Ascending aorta (tissue), 2 donors: ENCODE results near the gene PHKG1. TPM values are rescaled to one million over a fixed set of nuclear protein-coding genes. Genes with fewer than 3 reads are reported as not detected.

Experiments
- DNase-seq, 2 donors: peaks; one replicate each; pipeline ENCODE4 v3.0.0-alpha.2; 2019; ENCODE audit warnings: low spot score in 2 of 2
- H3K27ac ChIP-seq, 2 donors: fragments of 200-600 bp; sonication (generic); one replicate each; pipeline ENCODE4 v1.5.1; 2016 to 2017; ENCODE audit warnings: mild to moderate bottlenecking in 1 of 2
- H3K27me3 ChIP-seq: fragments of 200-600 bp; sonication (generic); one replicate; pipeline ENCODE4 v1.5.1; 2017
- H3K36me3 ChIP-seq, 2 donors: fragments of 200-600 bp; sonication (generic); one replicate each; pipeline ENCODE4 v1.5.1; 2016
- H3K4me1 ChIP-seq, 2 donors: fragments of 200-600 bp; sonication (generic); one replicate each; pipeline ENCODE4 v1.5.1; 2016 to 2017; ENCODE audit warnings: mild to moderate bottlenecking in 1 of 2
- H3K4me3 ChIP-seq, 2 donors: fragments of 200-600 bp; sonication (generic); one replicate each; pipeline ENCODE4 v1.5.1; 2016 to 2017; ENCODE audit warnings: mild to moderate bottlenecking in 1 of 2
- H3K9me3 ChIP-seq, 2 donors: fragments of 200-600 bp; sonication (generic); one replicate each; pipeline ENCODE4 v1.5.1; 2016
- intact Hi-C: fragments of 100-400 bp; cut with DNase I; formaldehyde crosslinking; loops from one replicate; pipeline ENCODE4 v1.15.1; 2023
- total RNA-seq: library from RNA; depleted of rRNA; stranded (reverse); fragments of >200 nt; gene quantifications from one replicate; pipeline ENCODE4 v1.1.0, GENCODE V29; 2016
- TF ChIP-seq, protein P1 (sequence below), 3 experiments: fragments of 200-600 bp in 2 of 3; fragments of 450-650 bp in 1 of 3; sonication (generic) in 2 of 3; IDR thresholded peaks; one replicate each; pipeline ENCODE4 v1.5.1; 2016 to 2019; ENCODE audit warnings: antibody characterized with exemption in 3 of 3, mild to moderate bottlenecking in 1 of 3, moderate library complexity in 1 of 3

The PHKG1 gene
- total RNA-seq, 1 donor from 2014 or later = 1.1 TPM

DNA sequence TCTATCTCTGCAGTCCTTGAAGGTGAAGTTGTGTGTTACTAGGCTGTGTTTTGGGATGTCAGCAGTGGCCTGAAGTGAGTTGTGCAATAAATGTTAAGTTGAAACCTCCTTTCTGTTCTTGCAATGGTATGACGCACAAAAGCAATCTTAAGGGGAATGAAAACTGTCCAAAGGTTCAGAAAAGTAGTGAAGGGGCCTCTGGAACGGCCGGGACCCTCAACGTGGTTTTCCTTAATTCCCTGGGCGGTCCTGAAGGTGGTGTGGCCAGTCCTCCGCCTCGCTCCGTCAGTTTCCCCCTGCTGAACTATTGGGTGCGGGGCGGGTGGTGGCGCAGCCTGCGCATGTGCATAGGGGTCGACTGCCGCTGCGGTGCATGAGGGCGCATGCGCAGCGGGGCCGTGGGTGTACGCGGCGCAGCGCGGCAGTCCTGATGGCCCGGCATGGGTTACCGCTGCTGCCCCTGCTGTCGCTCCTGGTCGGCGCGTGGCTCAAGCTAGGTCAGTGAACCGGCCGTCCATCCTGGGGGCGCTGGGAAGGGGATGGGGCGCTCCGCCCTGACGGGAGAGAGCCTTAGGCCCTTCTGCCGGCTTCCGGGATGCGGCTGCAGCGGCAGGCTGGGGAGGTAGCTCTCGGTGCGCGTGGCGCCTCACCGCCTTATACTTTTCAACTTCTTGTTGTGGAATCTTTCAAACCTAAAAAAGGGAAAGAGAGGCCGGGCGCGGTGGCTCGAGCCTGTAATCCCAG lies 28.7 kb downstream of the PHKG1 start, which contains the start of gene SUMF2:
TSS of gene SUMF2 (plus strand) at position 405 of the 744 bp plus-strand sequence. CDS start at position 431, 26 bp downstream.
- Histone ChIP-seq H3K4me3 (peak within 1 kb of the TSS; percentile 80 to 98), H3K36me3 (peaks cover 28 to 38% of the 10 kb centered on the region in 2 donors), H3K9me3 (no peaks in the 10 kb centered on the region), H3K27ac (peak within 1 kb of the TSS; percentile 93), H3K4me1 (peaks cover 0 to 7% of the 10 kb centered on the region in 2 donors), H3K27me3 (no peaks in the 10 kb centered on the region)
- intact Hi-C loops = loop anchor here (1.0 to 2.0 kb wide), 3 partner anchors 13 to 99 kb away; partner anchors contain the start of genes CCT6A, CHCHD2, NIPSNAP2 and PSPH
- DNase-seq = peak; percentile 67 to 95
- TF ChIP-seq, protein P1, sequence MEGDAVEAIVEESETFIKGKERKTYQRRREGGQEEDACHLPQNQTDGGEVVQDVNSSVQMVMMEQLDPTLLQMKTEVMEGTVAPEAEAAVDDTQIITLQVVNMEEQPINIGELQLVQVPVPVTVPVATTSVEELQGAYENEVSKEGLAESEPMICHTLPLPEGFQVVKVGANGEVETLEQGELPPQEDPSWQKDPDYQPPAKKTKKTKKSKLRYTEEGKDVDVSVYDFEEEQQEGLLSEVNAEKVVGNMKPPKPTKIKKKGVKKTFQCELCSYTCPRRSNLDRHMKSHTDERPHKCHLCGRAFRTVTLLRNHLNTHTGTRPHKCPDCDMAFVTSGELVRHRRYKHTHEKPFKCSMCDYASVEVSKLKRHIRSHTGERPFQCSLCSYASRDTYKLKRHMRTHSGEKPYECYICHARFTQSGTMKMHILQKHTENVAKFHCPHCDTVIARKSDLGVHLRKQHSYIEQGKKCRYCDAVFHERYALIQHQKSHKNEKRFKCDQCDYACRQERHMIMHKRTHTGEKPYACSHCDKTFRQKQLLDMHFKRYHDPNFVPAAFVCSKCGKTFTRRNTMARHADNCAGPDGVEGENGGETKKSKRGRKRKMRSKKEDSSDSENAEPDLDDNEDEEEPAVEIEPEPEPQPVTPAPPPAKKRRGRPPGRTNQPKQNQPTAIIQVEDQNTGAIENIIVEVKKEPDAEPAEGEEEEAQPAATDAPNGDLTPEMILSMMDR (IDR thresholded peaks at IDR 0.05) = peak in 1 of 3 experiments; percentile 33

DNA sequence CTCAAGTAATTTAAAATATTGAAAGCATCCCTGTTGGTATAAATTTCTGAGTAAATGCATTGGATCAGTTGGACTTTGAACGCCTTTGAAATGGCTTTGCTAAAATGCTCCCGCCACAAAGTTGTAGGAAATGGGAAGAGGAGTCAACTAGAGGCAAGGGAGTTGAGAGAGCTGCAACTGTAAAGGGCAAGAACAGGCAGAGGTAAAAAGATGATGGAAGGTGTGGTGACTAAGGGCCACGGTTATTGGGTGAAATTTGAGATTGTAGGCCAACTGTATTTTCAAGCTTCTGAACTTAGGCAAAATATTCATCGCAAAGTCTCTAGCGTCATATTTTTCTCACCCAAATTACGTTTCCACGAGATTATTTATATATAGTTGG lies 29.3 kb downstream of the PHKG1 start:
- intact Hi-C loops = no loop called here
- Histone ChIP-seq H3K4me3 (peak overlapping the region; percentile 80 to 98), H3K9me3 (no peaks in the 10 kb centered on the region), H3K36me3 (peaks cover 27 to 38% of the 10 kb centered on the region in 2 donors), H3K27ac (peak overlapping the region; percentile 93), H3K4me1 (peaks cover 0 to 7% of the 10 kb centered on the region in 2 donors), H3K27me3 (no peaks in the 10 kb centered on the region)
- TF ChIP-seq, protein P1 (IDR thresholded peaks at IDR 0.05) = no peak
- DNase-seq = no peak

DNA sequence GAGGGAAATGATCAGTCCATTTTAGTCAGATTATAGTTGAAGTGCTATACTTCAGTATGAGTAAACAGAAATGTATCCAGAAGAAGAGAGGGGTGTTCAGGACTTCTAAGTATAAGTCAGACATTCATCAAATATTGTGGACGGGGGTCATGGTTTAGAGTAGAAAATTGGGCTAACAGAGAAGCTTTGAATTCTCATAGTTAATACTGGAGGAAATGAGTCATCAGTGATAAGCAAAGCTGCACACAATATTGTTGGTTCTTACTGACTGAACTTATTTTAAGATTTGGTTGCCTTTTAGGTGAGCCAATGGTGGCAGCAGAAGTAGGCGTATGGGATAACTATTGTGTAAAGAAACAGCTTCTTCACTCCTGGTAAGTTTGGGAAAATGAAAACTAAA lies 30.4 kb downstream of the PHKG1 start:
- no peak for DNase-seq
- intact Hi-C loops = no loop called here
- peaks cover 34 to 45% of the 10 kb centered on the region in 2 donors for H3K36me3 ChIP-seq
- no peaks in the 10 kb centered on the region for H3K9me3 ChIP-seq
- peak overlapping the region; percentile 38 to 93 for H3K27ac ChIP-seq
- peaks cover 0 to 7% of the 10 kb centered on the region in 2 donors for H3K4me1 ChIP-seq
- no peak overlapping the region for H3K4me3 ChIP-seq
- no peaks in the 10 kb centered on the region for H3K27me3 ChIP-seq
- TF ChIP-seq, protein P1 (IDR thresholded peaks at IDR 0.05) = no peak

DNA sequence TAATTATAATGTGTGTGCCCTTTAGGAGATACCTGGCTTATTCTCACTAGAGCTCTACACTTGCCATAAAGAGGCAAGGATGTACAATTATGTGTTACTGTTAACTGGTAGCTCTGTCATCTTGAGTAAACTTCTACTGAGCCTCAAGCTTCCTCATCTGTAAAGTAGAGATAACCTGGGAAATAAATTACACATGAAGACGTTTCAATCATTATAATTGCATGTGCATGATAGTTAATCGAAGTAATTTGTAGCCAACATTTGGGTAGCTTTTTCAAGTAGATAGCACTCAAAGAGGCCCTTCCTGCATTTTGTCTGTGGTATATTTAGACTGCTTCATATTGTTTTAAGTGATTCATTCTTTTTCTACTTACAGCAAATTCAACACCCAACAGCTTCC lies 38.8 kb downstream of the PHKG1 start:
- Histone ChIP-seq H3K4me1 (peaks cover 0 to 22% of the 10 kb centered on the region in 2 donors), H3K4me3 (no peak overlapping the region), H3K27ac (no peak overlapping the region), H3K36me3 (peaks cover 48 to 54% of the 10 kb centered on the region in 2 donors), H3K9me3 (no peaks in the 10 kb centered on the region), H3K27me3 (no peaks in the 10 kb centered on the region)
- no peak for DNase-seq
- intact Hi-C loops = loop anchor here (5.0 kb wide), 2 partner anchors 482 to 687 kb away; partner anchors contain the start of genes LANCL2 and VOPP1
- TF ChIP-seq, protein P1 (IDR thresholded peaks at IDR 0.05) = no peak

DNA sequence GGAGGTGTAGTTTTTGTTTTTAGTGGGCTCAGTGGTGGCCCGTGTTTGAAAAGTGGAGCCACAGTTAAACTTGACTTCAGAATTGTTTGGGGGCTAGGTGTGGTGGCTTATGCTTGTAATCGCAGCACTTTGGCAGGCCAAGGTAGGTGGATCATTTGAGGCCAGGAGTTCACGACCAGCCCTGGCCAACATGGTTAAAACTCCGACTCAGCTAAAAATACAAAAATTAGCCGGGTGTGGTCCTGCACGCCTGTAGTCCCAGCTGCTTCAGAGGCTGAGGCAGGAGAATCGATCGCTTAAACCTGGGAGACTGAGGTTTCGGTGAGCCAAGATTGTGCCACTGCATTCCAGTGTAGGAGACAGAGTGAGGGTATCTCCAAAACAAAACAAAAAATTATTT lies 39.4 kb downstream of the PHKG1 start:
- peaks cover 44 to 49% of the 10 kb centered on the region in 2 donors for H3K36me3 ChIP-seq
- no peaks in the 10 kb centered on the region for H3K9me3 ChIP-seq
- H3K4me3 ChIP-seq = peak overlapping the region in 1 of 2 donors; percentile 94
- H3K27me3 ChIP-seq = no peaks in the 10 kb centered on the region
- intact Hi-C loops = loop anchor here (5.0 kb wide), 2 partner anchors 481 to 686 kb away; partner anchors contain the start of genes LANCL2 and VOPP1
- no peak overlapping the region for H3K27ac ChIP-seq
- H3K4me1 ChIP-seq = peaks cover 0 to 22% of the 10 kb centered on the region in 2 donors
- TF ChIP-seq, protein P1 (IDR thresholded peaks at IDR 0.05) = no peak
- DNase-seq = no peak
